Stimulated activated CD8-positive, alpha-beta memory T cell treated with anti-CD3 and anti-CD28 coated beads, Interleukin-4, amount 100 ng/mL, for 1 hour (primary cell): Measurements from ENCODE around the gene MTMR3.
"Not testable (repeated sequence)": the region's sequence is repeated elsewhere in the genome, so short reads cannot be mapped to it uniquely, and the experiment has no call there.

Experiments used
- DNase-seq, 2 donors: peaks; one replicate each; pipeline ENCODE4 v3.0.0-alpha.2; 2020; ENCODE audit warnings: low read depth in 2 of 2, low spot score in 1 of 2

The MTMR3 gene

GRCh38 chr22:29883045-29883774 lies at the start of gene MTMR3:
Gene MTMR3 (plus strand): TSS chr22:29883174. CDS start chr22:29971060, 87,886 bp downstream.
- peak; percentile 78 to 83 for DNase-seq

GRCh38 chr22:29833392-29833965 lies 49.5 kb upstream of the MTMR3 start:
- no peak for DNase-seq

GRCh38 chr22:29834046-29834445 lies 48.9 kb upstream of the MTMR3 start:
- DNase-seq = no peak

- not testable (repeated sequence) for DNase-seq
These were observed 46.1 kb upstream of the MTMR3 start for GRCh38 chr22:29836791-29837370.

GRCh38 chr22:29837741-29838598 lies 45.0 kb upstream of the MTMR3 start, which contains the start of gene ASCC2:
Gene ASCC2 (minus strand): TSS chr22:29838274. CDS start chr22:29832325, 5,949 bp downstream.
- DNase-seq = peak; percentile 97 to 98

- DNase-seq = no peak
These were observed 44.4 kb upstream of the MTMR3 start for GRCh38 chr22:29838599-29838956.

- DNase-seq = no peak
These were observed 43.9 kb upstream of the MTMR3 start for GRCh38 chr22:29839039-29839438.

- no peak for DNase-seq
These were observed 42.5 kb upstream of the MTMR3 start for GRCh38 chr22:29840498-29840897.

- DNase-seq = no peak
These were observed 40.8 kb upstream of the MTMR3 start for GRCh38 chr22:29842172-29842571.

GRCh38 chr22:29842740-29843139 lies 40.2 kb upstream of the MTMR3 start:
- no peak for DNase-seq

- no peak for DNase-seq
These were observed 36.7 kb upstream of the MTMR3 start for GRCh38 chr22:29846290-29846689.

- no peak for DNase-seq
These were observed 34.9 kb upstream of the MTMR3 start for GRCh38 chr22:29848111-29848510.

- DNase-seq = no peak
These were observed 28.5 kb upstream of the MTMR3 start for GRCh38 chr22:29854432-29854831.

- no peak for DNase-seq
These were observed 27.3 kb upstream of the MTMR3 start for GRCh38 chr22:29855611-29856181.

GRCh38 chr22:29856496-29856895 lies 26.5 kb upstream of the MTMR3 start:
- DNase-seq = no peak

GRCh38 chr22:29859030-29859429 lies 23.9 kb upstream of the MTMR3 start:
- DNase-seq = not testable (repeated sequence)

GRCh38 chr22:29860006-29860766 lies 22.8 kb upstream of the MTMR3 start:
- DNase-seq = no peak

GRCh38 chr22:29861672-29862297 lies 21.2 kb upstream of the MTMR3 start:
- no peak for DNase-seq

- DNase-seq = not testable (repeated sequence)
These were observed 17.4 kb upstream of the MTMR3 start for GRCh38 chr22:29865572-29865971.

- no peak for DNase-seq
These were observed 15.7 kb upstream of the MTMR3 start for GRCh38 chr22:29867260-29867659.
